ENCODE measurements around the gene FIGNL1.

The FIGNL1 gene

GRCh38 chr7:50416527-50417182, 33.5 kb downstream of the FIGNL1 start:
- no peak for DNase-seq (ENCODE audit: low read depth, low spot score)
- Histone ChIP-seq H3K9me3 (ENCODE audit: low read depth, low read length) (no peaks in the 10 kb centered on the region), H3K27ac (no peak overlapping the region), H3K9ac (ENCODE audit: insufficient read length) (no peak overlapping the region), H3K4me3 (no peak overlapping the region), H3K36me3 (ENCODE audit: insufficient read depth, low read length) (no peaks in the 10 kb centered on the region)
- TF ChIP-seq POLR2AphosphoS5 (IDR thresholded peaks at IDR 0.05; ENCODE audit: borderline replicate concordance, low read depth, low read length) (no peak), FOXP2 (optimal IDR thresholded peaks at IDR 0.05; ENCODE audit: control extremely low read depth, extremely low read length, insufficient read depth) (no peak), EZH2 (IDR thresholded peaks at IDR 0.05) (no peak)

- no peak for DNase-seq (ENCODE audit: low read depth, low spot score)
- no peak overlapping the region for H3K4me3 ChIP-seq
- no peak overlapping the region for H3K27ac ChIP-seq
- H3K9ac ChIP-seq (ENCODE audit: insufficient read length) = no peak overlapping the region
- TF ChIP-seq POLR2AphosphoS5 (IDR thresholded peaks at IDR 0.05; ENCODE audit: borderline replicate concordance, low read depth, low read length) (no peak), EZH2 (IDR thresholded peaks at IDR 0.05) (no peak), FOXP2 (optimal IDR thresholded peaks at IDR 0.05; ENCODE audit: control extremely low read depth, extremely low read length, insufficient read depth) (no peak)
- no peaks in the 10 kb centered on the region for H3K9me3 ChIP-seq (ENCODE audit: low read depth, low read length)
- no peaks in the 10 kb centered on the region for H3K36me3 ChIP-seq (ENCODE audit: insufficient read depth, low read length)
These were observed 34.2 kb downstream of the FIGNL1 start for GRCh38 chr7:50415844-50416364.

DNA sequence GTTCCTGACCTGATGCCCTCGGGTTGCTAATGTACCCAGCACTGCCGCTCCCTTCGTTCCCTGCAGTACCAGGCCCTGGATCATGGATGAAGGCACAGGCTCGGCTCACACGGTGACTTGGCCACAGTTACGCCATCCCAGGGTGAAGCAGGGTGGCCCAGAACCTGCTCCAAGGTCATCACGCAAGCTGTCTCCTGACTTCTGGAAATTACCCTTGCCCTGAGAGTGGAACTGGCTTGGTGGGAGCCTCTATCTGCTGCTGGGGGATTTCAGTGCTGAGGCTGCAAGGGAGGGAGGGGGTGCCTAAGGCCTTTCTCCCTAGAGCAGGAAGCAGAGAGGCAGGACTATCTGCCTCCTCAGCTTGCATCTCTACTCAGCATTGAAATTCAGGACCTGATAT, 36.6 kb downstream of the FIGNL1 start:
- H3K36me3 ChIP-seq (ENCODE audit: insufficient read depth, low read length) = no peaks in the 10 kb centered on the region
- no peaks in the 10 kb centered on the region for H3K9me3 ChIP-seq (ENCODE audit: low read depth, low read length)
- no peak for DNase-seq (ENCODE audit: low read depth, low spot score)
- TF ChIP-seq EZH2 (IDR thresholded peaks at IDR 0.05) = no peak
- H3K27ac ChIP-seq = no peak overlapping the region
- no peak overlapping the region for H3K9ac ChIP-seq (ENCODE audit: insufficient read length)
- H3K4me3 ChIP-seq = no peak overlapping the region

GRCh38 chr7:50412973-50413372, 37.2 kb downstream of the FIGNL1 start:
- Histone ChIP-seq H3K9ac (ENCODE audit: insufficient read length) (no peak overlapping the region), H3K36me3 (ENCODE audit: insufficient read depth, low read length) (no peaks in the 10 kb centered on the region), H3K9me3 (ENCODE audit: low read depth, low read length) (no peaks in the 10 kb centered on the region), H3K4me3 (no peak overlapping the region), H3K27ac (no peak overlapping the region)
- no peak for DNase-seq (ENCODE audit: low read depth, low spot score)
- TF ChIP-seq EZH2 (IDR thresholded peaks at IDR 0.05) = no peak
- no peak for TF ChIP-seq POLR2AphosphoS5 (IDR thresholded peaks at IDR 0.05; ENCODE audit: borderline replicate concordance, low read depth, low read length)
- TF ChIP-seq FOXP2 (optimal IDR thresholded peaks at IDR 0.05; ENCODE audit: control extremely low read depth, extremely low read length, insufficient read depth) = no peak

- no peak for TF ChIP-seq POLR2AphosphoS5 (IDR thresholded peaks at IDR 0.05; ENCODE audit: borderline replicate concordance, low read depth, low read length)
- no peak for TF ChIP-seq FOXP2 (optimal IDR thresholded peaks at IDR 0.05; ENCODE audit: control extremely low read depth, extremely low read length, insufficient read depth)
- TF ChIP-seq EZH2 (IDR thresholded peaks at IDR 0.05) = no peak
- H3K9ac ChIP-seq (ENCODE audit: insufficient read length) = no peak overlapping the region
- H3K9me3 ChIP-seq (ENCODE audit: low read depth, low read length) = no peaks in the 10 kb centered on the region
- no peak for DNase-seq (ENCODE audit: low read depth, low spot score)
- H3K4me3 ChIP-seq = no peak overlapping the region
- H3K27ac ChIP-seq = no peak overlapping the region
- no peaks in the 10 kb centered on the region for H3K36me3 ChIP-seq (ENCODE audit: insufficient read depth, low read length)
These were observed 38.8 kb downstream of the FIGNL1 start for GRCh38 chr7:50411332-50411731.

DNA sequence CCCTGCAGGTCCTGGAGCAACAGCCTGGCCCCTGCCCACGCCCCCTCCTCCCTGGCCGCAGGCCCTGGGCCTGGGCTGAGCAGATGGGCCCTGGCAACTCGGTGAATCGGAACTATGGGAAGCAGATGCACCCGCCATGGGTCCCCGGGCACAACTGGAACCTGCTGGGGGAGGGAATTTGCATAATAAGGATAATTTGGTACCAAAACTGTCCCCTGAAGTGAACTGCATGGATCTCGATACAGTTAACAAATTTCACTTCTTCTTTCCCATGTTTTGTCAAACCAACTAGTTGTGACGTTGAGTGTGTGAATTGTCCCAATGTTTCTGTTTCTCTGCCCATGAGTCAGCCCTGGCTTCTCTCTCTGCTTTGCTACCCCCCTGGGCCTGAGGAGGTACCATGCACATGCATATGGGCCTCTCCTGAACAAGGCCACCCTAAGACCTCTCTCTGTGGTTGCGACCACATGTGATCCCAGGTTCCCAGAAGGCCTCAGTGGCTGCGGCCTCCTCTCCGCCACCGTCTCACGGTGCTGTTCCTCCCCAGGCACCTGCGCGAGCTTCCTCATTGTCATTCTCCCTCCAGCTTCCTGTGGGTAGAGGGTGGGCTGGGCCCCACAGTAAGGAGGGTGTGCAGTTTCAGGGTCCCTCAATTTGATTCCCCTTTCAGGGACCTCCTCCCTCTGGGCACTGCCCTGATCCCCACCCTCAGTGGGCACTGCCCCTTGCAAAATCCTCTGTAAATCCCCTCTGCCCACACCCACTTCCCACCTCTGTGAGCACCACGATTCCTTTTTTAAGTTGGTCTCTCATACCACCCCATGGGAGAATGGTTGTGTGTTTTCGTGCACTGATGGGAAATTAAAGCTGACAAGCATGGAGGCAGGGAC, 40.0 kb downstream of the FIGNL1 start:
- Histone ChIP-seq H3K9ac (ENCODE audit: insufficient read length) (no peak overlapping the region), H3K9me3 (ENCODE audit: low read depth, low read length) (no peaks in the 10 kb centered on the region), H3K27ac (no peak overlapping the region), H3K36me3 (ENCODE audit: insufficient read depth, low read length) (no peaks in the 10 kb centered on the region), H3K4me3 (no peak overlapping the region)
- DNase-seq (ENCODE audit: low read depth, low spot score) = no peak
- no peak for TF ChIP-seq POLR2AphosphoS5 (IDR thresholded peaks at IDR 0.05; ENCODE audit: borderline replicate concordance, low read depth, low read length)
- TF ChIP-seq EZH2 (IDR thresholded peaks at IDR 0.05) = no peak
- no peak for TF ChIP-seq FOXP2 (optimal IDR thresholded peaks at IDR 0.05; ENCODE audit: control extremely low read depth, extremely low read length, insufficient read depth)

- no peaks in the 10 kb centered on the region for H3K9me3 ChIP-seq (ENCODE audit: low read depth, low read length)
- H3K4me3 ChIP-seq = no peak overlapping the region
- no peak overlapping the region for H3K9ac ChIP-seq (ENCODE audit: insufficient read length)
- H3K27ac ChIP-seq = no peak overlapping the region
- no peaks in the 10 kb centered on the region for H3K36me3 ChIP-seq (ENCODE audit: insufficient read depth, low read length)
- TF ChIP-seq EZH2 (IDR thresholded peaks at IDR 0.05) (no peak), POLR2AphosphoS5 (IDR thresholded peaks at IDR 0.05; ENCODE audit: borderline replicate concordance, low read depth, low read length) (no peak), FOXP2 (optimal IDR thresholded peaks at IDR 0.05; ENCODE audit: control extremely low read depth, extremely low read length, insufficient read depth) (no peak)
- no peak for DNase-seq (ENCODE audit: low read depth, low spot score)
These were observed 43.2 kb downstream of the FIGNL1 start for GRCh38 chr7:50406935-50407334.

DNA sequence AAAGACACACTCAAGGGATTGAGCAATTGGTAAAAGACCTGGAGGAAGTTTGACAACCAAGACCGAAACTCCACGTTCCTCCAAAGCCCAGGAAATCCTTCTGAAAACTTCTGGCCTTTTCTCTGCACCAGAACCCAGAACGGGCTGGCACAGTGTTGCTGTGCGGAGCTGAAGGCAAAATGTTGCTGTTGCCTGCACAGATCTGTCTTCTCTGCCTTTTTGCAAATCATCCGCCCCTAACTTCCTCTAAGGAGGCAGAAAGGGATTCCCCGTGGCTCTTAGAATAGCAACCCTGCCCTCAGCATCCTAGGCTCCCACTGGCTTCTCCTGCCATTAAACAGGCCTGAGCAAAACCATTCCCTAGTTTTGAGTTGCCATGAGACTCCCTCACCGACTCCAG, 44.9 kb downstream of the FIGNL1 start:
- H3K9me3 ChIP-seq (ENCODE audit: low read depth, low read length) = no peaks in the 10 kb centered on the region
- no peak overlapping the region for H3K9ac ChIP-seq (ENCODE audit: insufficient read length)
- no peak for TF ChIP-seq EZH2 (IDR thresholded peaks at IDR 0.05)
- no peaks in the 10 kb centered on the region for H3K36me3 ChIP-seq (ENCODE audit: insufficient read depth, low read length)
- DNase-seq (ENCODE audit: low read depth, low spot score) = no peak
- no peak overlapping the region for H3K4me3 ChIP-seq
- no peak overlapping the region for H3K27ac ChIP-seq

Data from SK-N-MC (cell line).